HG03196 (cell line): ENCODE measurements around the gene HIP1R.
"Not testable (repeated sequence)": the region's sequence is repeated elsewhere in the genome, so short reads cannot be mapped to it uniquely, and the experiment has no call there.

ENCODE experiments used
- ATAC-seq: cut with Tn5 transposase; IDR thresholded peaks from one replicate; pipeline ENCODE4 v1.9.1; 2021; ENCODE audit not compliant: unreplicated experiment

HIP1R gene

DNA sequence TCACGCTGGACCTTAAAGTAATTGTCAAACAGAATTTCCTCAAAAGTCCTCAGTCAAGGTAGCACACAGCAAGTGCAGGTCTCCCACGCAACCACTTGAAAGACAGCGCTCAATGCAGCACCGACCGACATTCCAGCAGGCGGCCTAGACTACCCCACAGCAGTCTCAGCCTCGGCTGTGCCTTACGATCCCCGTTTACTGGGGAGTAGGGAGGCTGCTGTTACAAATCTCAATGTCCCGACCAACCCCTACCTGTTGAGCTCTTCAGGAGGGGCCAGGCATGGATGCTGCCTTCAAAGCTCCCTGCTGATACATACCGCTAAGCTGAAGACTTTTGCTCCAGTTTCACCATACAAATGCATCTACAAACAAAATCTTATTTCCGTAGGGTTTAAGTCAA lies 38.8 kb downstream of the HIP1R start:
- ATAC-seq = no peak

- no peak for ATAC-seq
Measured at GRCh38 chr12:122875590-122876220, 40.4 kb downstream of the HIP1R start.

- not testable (repeated sequence) for ATAC-seq
Measured at GRCh38 chr12:122876281-122876680, 41.0 kb downstream of the HIP1R start.

GRCh38 chr12:122876731-122877130 lies 41.5 kb downstream of the HIP1R start:
- no peak for ATAC-seq

DNA sequence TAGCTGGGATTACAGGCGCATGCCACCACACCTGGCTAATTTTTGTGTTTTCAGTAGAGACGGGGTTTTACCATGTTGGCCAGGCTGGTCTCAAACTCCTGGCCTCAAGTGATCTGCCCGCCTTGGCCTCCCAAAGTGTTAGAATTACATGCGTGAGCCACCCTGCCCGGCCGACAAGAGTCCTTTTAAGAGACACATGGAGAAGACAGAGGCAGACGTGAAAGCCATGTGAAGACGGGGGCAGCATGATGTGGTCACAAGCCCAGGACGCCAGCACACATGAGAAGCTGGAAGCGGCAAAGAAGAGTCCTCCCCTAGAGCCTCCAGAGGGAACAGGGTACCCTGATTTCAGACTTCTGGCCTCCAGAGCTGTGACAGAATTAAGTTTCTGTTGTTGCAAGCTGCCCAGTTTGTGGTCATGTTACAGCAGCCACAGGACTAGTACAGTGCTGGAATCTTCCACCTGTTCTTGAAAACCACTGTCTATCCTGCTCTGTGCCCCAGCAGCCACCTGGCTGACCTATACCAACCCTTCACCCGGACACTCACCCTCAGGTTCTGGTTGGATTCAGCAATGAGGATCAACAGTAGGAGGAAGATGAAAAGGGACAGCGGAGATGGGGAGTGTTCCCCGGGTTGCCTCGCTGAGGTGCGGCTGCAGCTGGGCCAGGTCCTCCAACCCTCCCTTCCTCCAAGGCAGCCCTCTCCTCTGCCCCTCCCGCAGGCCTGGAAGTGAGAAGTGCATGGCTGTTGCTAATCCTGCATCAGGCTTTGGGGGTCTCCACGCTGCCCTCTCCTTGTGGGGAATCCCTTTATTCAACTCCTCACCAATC lies 43.7 kb downstream of the HIP1R start:
- no peak for ATAC-seq

GRCh38 chr12:122880155-122880667 lies 45.0 kb downstream of the HIP1R start:
- no peak for ATAC-seq

DNA sequence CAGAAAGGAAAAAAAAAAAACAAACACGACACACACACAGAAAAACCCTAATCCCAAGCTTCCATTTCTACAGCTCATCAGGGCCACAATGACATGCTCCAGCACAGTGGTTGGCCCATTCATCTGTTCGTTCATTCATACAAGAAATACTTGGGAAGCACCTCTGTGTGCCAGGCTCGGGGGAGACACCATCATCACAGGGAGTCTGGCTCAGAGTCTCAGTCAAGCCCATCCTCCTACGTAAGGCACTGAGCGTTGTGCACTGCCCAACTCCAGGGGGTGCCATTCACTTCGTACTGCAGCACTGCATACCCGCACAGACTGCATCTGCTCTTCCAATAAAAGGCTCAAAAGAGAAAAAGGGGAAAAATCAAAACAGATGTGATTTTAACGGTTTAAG lies 45.4 kb downstream of the HIP1R start:
- ATAC-seq = no peak

DNA sequence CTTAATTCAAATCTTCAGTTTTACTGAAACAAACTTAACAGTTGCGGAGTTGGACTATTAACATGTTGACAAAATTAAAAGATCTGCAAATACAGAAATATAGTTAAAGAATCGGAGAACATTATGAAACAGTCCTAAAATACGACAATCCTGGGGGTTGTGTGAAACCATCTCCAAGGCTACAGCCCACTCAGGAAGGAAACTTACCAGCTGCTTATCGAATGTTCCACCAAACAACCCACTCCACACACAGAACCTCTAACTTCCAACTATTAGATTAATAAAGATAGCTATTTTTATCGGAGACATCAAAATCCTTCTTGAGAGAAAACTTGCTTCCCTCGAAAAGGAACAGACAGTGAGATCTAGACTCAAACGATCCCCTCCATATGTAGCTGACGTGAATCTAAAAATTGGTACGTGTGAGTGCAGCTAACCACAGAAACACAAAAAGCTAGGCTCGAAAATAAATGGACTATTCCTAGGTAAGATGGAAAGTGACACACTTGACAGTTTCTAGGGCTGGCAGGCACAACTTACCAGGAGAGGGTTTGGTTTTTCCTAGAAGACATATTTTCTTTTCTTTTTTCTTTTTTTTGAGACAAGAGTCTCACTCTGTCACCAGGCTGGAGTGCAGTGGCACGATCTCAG lies 47.8 kb downstream of the HIP1R start:
- ATAC-seq = no peak

- no peak for ATAC-seq
Measured at GRCh38 chr12:122884091-122884826, 49.0 kb downstream of the HIP1R start.

DNA sequence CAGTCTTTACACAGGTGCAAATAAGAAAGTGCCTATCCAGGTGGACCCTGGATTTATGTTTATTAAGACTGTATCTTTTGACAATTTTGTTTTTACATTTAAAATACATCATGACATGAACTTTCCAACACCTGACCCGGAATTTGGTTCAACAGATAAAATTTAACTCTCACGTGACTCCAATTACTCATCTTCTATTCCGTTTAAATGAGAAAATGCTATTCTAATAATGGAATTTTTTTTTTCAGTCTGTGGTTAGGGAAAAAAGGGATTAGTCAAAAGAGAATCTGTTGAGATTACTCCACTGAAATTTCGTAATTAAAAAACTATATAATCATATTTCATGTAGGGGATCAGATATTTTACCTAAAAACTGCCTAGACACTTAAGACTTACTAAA lies 49.6 kb downstream of the HIP1R start:
- no peak for ATAC-seq

DNA sequence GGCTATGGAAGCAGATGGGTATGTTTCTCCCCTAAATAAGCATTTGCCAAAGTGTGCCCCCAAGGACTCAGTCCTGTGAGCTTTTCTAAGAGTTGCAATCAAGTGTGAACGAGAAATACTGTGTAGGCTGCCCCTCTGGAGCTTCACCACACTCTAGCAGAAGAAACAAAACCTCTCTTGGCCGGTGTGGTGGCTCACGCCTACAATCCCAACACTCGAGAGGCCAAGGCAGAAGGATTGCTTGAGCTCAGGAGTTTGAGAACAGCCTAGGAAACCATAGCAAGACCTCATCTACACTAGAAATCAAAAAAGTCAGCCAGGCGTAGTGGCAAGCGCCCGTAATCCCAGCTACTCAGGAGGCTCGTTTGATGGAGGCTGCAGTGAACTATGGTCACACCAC lies 50.9 kb downstream of the HIP1R start:
- ATAC-seq = no peak

- peak; percentile 77 for ATAC-seq
Measured at GRCh38 chr12:122886851-122887818, 51.9 kb downstream of the HIP1R start.

DNA sequence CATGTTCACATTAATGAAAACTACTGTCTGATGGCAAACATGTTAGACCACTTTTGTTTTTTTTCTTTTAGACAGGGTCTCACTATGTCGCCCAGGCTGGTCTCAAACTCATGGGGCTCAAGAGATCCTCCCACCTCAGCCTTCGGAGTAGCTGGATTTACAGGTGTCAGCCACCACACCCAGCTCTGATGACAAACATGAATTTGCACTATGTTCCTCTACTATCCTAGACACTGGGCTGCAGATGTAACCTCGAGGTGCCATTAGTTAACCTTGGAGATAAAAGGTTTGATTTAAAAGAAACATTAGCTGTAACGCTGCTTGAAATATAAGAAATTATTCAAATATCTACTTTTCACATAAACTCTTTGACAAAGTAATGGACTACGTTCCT lies 52.6 kb downstream of the HIP1R start:
- ATAC-seq = no peak

GRCh38 chr12:122888232-122888752 lies 53.0 kb downstream of the HIP1R start:
- no peak for ATAC-seq

- no peak for ATAC-seq
Measured at GRCh38 chr12:122889761-122890520, 54.7 kb downstream of the HIP1R start.

DNA sequence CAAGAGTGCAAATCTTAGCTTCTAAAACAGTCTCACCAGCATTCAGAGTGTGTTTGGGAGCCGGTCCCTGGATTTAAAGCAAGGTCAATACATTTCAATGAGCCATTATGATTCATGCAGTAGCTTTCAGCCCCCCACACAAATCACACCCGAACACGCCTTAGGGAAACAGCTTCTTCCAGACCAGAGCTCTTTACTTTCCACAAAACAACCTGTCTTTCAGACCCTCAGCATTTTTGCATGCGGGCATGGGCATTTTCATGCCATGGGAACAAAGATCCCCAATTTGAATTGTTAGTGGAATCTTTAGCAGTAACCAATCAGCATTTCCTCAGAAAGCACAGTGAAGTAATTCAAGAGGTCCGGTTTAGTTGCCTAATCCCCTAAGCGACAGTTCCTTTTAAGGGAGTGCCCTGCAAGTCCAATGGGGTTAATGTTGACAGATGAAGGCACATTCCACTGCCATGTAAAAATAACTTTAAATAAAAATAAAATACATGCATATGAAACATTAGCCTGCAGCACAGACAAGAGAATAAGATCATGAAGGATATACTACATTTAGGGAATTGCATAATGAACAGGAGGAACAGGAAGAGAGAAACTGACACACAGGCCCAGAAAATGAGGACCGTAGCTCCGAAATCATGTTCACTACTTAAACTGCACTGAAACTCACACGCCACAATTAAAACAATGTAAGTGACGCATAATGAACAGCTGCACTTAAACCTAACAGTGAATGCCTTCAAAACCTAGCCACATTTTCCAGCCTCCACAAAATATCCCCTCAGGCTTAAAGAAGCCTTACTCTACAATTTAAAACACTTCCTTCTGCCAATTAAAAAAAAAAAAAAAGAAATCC lies 56.6 kb downstream of the HIP1R start:
- no peak for ATAC-seq

GRCh38 chr12:122892724-122893123 lies 57.5 kb downstream of the HIP1R start:
- ATAC-seq = not testable (repeated sequence)
